CD4-positive, alpha-beta T cell (primary cell): ENCODE data around the gene SLC2A2. TPM values are rescaled to one million over a fixed set of nuclear protein-coding genes. Genes with fewer than 3 reads are reported as not detected.

Experiments used
- ATAC-seq: fragments of 200-7000 bp; cut with Tn5 transposase; one replicate; pipeline ENCODE4 v1.10.0; 2022; ENCODE audit warnings: mild to moderate bottlenecking; ENCODE audit not compliant: poor library complexity
- CTCF ChIA-PET: fragments of 350-600 bp; sonication (Branson Sonifier 250); formaldehyde crosslinking; loops from one replicate; lab custom pipeline; 2021; ENCODE audit warnings: antibody characterized with exemption, inconsistent platforms; lab: Charles Lee
- POLR2A ChIA-PET: fragments of 350-600 bp; sonication (Branson Sonifier 250); formaldehyde crosslinking; loops from one replicate; lab custom pipeline; 2021; ENCODE audit warnings: antibody characterized with exemption, inconsistent platforms; lab: Charles Lee
- DNase-seq, 14 experiments: peaks; one replicate each; pipeline ENCODE4 v3.0.0-alpha.2; 2013 to 2020; ENCODE audit warnings: mixed read lengths in 2 of 14
- H3K27ac ChIP-seq, 2 donors: one replicate each; pipeline versions ENCODE4 v1.5.1 to v1.7.0; 2013; ENCODE audit warnings: low read length in 2 of 2, low read depth in 1 of 2, mild to moderate bottlenecking in 1 of 2
- H3K27me3 ChIP-seq, 2 experiments: 1 replicate in 1 of 2; 2 replicates in 1 of 2; pipeline versions ENCODE4 v1.6.1 to v1.7.0; 2013; ENCODE audit warnings: low read length in 2 of 2, control low read depth in 1 of 2, mild to moderate bottlenecking in 1 of 2, moderate library complexity in 1 of 2; ENCODE audit not compliant: insufficient read depth in 2 of 2, control insufficient read depth in 1 of 2
- H3K36me3 ChIP-seq: one replicate; pipeline ENCODE4 v1.6.1; 2013; ENCODE audit warnings: low read length, control low read depth; ENCODE audit not compliant: insufficient read depth
- H3K4me1 ChIP-seq: one replicate; pipeline ENCODE4 v1.6.1; 2013; ENCODE audit warnings: low read length, control low read depth; ENCODE audit not compliant: insufficient read depth
- H3K4me3 ChIP-seq: one replicate; pipeline ENCODE4 v1.5.1; 2013; ENCODE audit warnings: mild to moderate bottlenecking, low read length, moderate library complexity
- H3K9me3 ChIP-seq, 2 experiments: 1 replicate in 1 of 2; 2 replicates in 1 of 2; pipeline versions ENCODE4 v1.6.1 to v1.7.0; 2013; ENCODE audit warnings: low read length in 2 of 2, mild to moderate bottlenecking in 2 of 2, control low read depth in 1 of 2, moderate library complexity in 1 of 2; ENCODE audit not compliant: control insufficient read depth in 1 of 2, insufficient read depth in 1 of 2
- H3K27ac Mint-ChIP-seq: one replicate; pipeline ENCODE4 v1.8.0; 2020; ENCODE audit warnings: mixed read lengths
- H3K27me3 Mint-ChIP-seq: one replicate; pipeline ENCODE4 v1.8.0; 2021; ENCODE audit warnings: mixed read lengths
- H3K36me3 Mint-ChIP-seq: one replicate; pipeline ENCODE4 v1.8.0; 2021; ENCODE audit warnings: low read depth, mixed read lengths
- H3K4me1 Mint-ChIP-seq: one replicate; pipeline ENCODE4 v1.8.0; 2021; ENCODE audit warnings: low read depth, mixed read lengths
- H3K4me3 Mint-ChIP-seq: one replicate; pipeline ENCODE4 v1.8.0; 2020; ENCODE audit warnings: mild to moderate bottlenecking, mixed read lengths
- H3K9me3 Mint-ChIP-seq: one replicate; pipeline ENCODE4 v1.8.0; 2020; ENCODE audit warnings: mixed read lengths
- CTCF ChIP-seq: fragments of 200-600 bp; IDR thresholded peaks from one replicate; pipeline ENCODE4 v1.8.0; 2022; ENCODE audit warnings: antibody characterized with exemption, mild to moderate bottlenecking
- intact Hi-C, 2 experiments: fragments of 100-400 bp; cut with DNase I in 1 of 2; cut with micrococcal nuclease in 1 of 2; formaldehyde crosslinking; loops; one replicate each; pipeline versions ENCODE4 v1.15.1 to v1.9.0; 2023 to 2025; cut with DNase I, micrococcal nuclease
- total RNA-seq, 174 experiments: library from RNA in 2 of 174; stranded (reverse) in 2 of 174; gene quantifications; one replicate each; pipeline ENCODE4 v1.2.3 and lab custom pipeline; 2021 to 2026

SLC2A2 gene
- total RNA-seq, 2 experiments from 2014 or later = not detected

GRCh38 chr3:171055336-171056178 is 29.0 kb upstream of the SLC2A2 start:
- H3K9me3 ChIP-seq = peaks cover 0 to 4% of the 10 kb centered on the region in 2 experiments
- Mint-ChIP-seq H3K4me1 (no peaks in the 10 kb centered on the region), H3K27ac (no peak overlapping the region), H3K36me3 (no peaks in the 10 kb centered on the region), H3K27me3 (no peaks in the 10 kb centered on the region), H3K9me3 (peaks cover 3% of the 10 kb centered on the region), H3K4me3 (no peak overlapping the region)
- CTCF ChIA-PET = no interaction called here
- DNase-seq = no peak
- intact Hi-C loops = no loop called here
- TF ChIP-seq CTCF = no peak
- ATAC-seq = no peak
- H3K4me1 ChIP-seq = no peaks in the 10 kb centered on the region
- no peak overlapping the region for H3K4me3 ChIP-seq
- no peaks in the 10 kb centered on the region for H3K36me3 ChIP-seq
- H3K27ac ChIP-seq = no peak overlapping the region
- H3K27me3 ChIP-seq = no peaks in the 10 kb centered on the region
- POLR2A ChIA-PET = no interaction called here

GRCh38 chr3:171054921-171055320 is 28.4 kb upstream of the SLC2A2 start:
- no peaks in the 10 kb centered on the region for H3K27me3 ChIP-seq
- Mint-ChIP-seq H3K4me1 (no peaks in the 10 kb centered on the region), H3K27me3 (no peaks in the 10 kb centered on the region), H3K27ac (no peak overlapping the region), H3K36me3 (no peaks in the 10 kb centered on the region), H3K9me3 (peaks cover 3% of the 10 kb centered on the region), H3K4me3 (no peak overlapping the region)
- no peak for DNase-seq
- ATAC-seq = no peak
- CTCF ChIA-PET = no interaction called here
- intact Hi-C loops = loop anchor here in 1 of 2 experiments (5.0 kb wide), 1 partner anchor 512 kb away; no protein-coding TSS in a partner anchor
- no peaks in the 10 kb centered on the region for H3K4me1 ChIP-seq
- peaks cover 0 to 4% of the 10 kb centered on the region in 2 experiments for H3K9me3 ChIP-seq
- H3K4me3 ChIP-seq = no peak overlapping the region
- no peak for TF ChIP-seq CTCF
- POLR2A ChIA-PET = no interaction called here
- H3K27ac ChIP-seq = no peak overlapping the region
- H3K36me3 ChIP-seq = no peaks in the 10 kb centered on the region

- intact Hi-C loops = loop anchor here in 1 of 2 experiments (5.0 kb wide), 1 partner anchor 513 kb away; no protein-coding TSS in a partner anchor
- ChIA-PET POLR2A (no interaction called here), CTCF (no interaction called here)
- peaks cover 3% of the 10 kb centered on the region for H3K9me3 Mint-ChIP-seq
- DNase-seq (no peak), ATAC-seq (no peak)
- no peaks in the 10 kb centered on the region for H3K4me1 Mint-ChIP-seq
- H3K4me3 Mint-ChIP-seq = no peak overlapping the region
- no peak overlapping the region for H3K27ac Mint-ChIP-seq
- Histone ChIP-seq H3K36me3 (no peaks in the 10 kb centered on the region), H3K4me3 (no peak overlapping the region), H3K27me3 (no peaks in the 10 kb centered on the region), H3K27ac (no peak overlapping the region), H3K4me1 (no peaks in the 10 kb centered on the region), H3K9me3 (peaks cover 0 to 4% of the 10 kb centered on the region in 2 experiments)
- peaks cover 4% of the 10 kb centered on the region for H3K27me3 Mint-ChIP-seq
- no peak for TF ChIP-seq CTCF
- no peaks in the 10 kb centered on the region for H3K36me3 Mint-ChIP-seq
These were observed 27.7 kb upstream of the SLC2A2 start for GRCh38 chr3:171054231-171054630.
